Activated T-helper 1 cell treated with anti-CD3 and anti-CD28 coated beads, Interleukin-12 subunit alpha, Interleukin-12 subunit beta, Interleukin-2, Interleukin-4 antibody, amounts not matched to agents 30 ng/mL and 10 ng/mL and 1 ng/mL, durations not matched to agents 14 hours and 24 hours and 36 hours (primary cell): ENCODE measurements around the gene CDH4. TPM values are rescaled to one million over a fixed set of nuclear protein-coding genes. Genes with fewer than 3 reads are reported as not detected.

Experiments
- DNase-seq: peaks from one replicate; pipeline ENCODE4 v3.0.0; 2021; ENCODE audit warnings: low spot score
- H3K27ac Mint-ChIP-seq: one replicate; pipeline ENCODE4 v1.8.0; 2021; ENCODE audit warnings: mild to moderate bottlenecking, mixed read lengths
- H3K27me3 Mint-ChIP-seq: one replicate; pipeline ENCODE4 v1.8.0; 2022; ENCODE audit warnings: mild to moderate bottlenecking, moderate library complexity, mixed read lengths; ENCODE audit not compliant: insufficient read depth
- H3K36me3 Mint-ChIP-seq: one replicate; pipeline ENCODE4 v1.8.0; 2021; ENCODE audit warnings: low read depth, mixed read lengths
- H3K4me1 Mint-ChIP-seq: one replicate; pipeline ENCODE4 v1.8.0; 2021; ENCODE audit warnings: low read depth, mixed read lengths
- H3K4me3 Mint-ChIP-seq: one replicate; pipeline ENCODE4 v1.8.0; 2021; ENCODE audit warnings: mild to moderate bottlenecking, moderate library complexity, mixed read lengths
- H3K9me3 Mint-ChIP-seq: one replicate; pipeline ENCODE4 v1.8.0; 2021; ENCODE audit warnings: mixed read lengths
- intact Hi-C: fragments of 100-400 bp; cut with micrococcal nuclease; formaldehyde crosslinking; loops from one replicate; pipeline ENCODE4 v1.15.1; 2024
- total RNA-seq: library from RNA; stranded (reverse); gene quantifications from 2 replicates; pipeline ENCODE4 v1.2.3, GENCODE V29; 2022

CDH4 gene
- total RNA-seq, 1 donor from 2014 or later, result not detected

DNA sequence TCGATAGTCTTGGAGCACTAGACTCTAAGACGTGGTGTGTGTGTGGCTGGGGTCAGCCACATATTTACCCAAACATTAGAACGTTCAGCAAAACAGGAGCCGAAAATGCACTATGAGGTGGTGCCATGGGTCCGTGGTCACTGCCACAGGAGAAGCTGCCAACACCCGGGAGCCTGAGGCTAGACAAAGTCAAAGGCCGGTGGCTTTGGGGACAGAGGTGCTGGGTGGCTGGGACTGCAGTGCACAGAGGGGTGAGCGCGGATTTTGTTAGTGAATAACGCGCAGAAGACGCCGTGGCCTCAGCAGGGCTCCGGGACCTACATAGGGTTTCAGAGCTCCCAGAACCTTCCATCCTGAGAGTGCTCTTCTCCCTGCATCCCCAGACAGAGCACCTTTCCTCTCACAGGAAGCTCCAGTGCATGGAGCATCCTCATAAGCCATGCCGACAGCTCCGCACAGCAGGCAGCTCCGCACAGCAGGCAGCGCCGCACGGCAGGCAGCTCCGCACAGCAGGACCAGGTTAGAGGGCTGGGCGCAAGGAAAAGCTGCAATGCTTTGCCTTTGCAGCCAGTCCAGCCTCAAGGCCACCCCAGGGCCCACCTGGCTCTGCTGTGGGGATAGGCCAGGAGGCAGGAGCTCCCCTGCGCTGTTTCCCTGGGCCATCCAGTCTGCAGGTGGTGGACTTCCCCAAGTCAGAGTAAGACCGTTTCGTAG is 509.5 kb downstream of the CDH4 start:
- Mint-ChIP-seq H3K4me1 (no peaks in the 10 kb centered on the region), H3K27me3 (no peaks in the 10 kb centered on the region), H3K9me3 (no peaks in the 10 kb centered on the region), H3K36me3 (no peaks in the 10 kb centered on the region), H3K4me3 (no peak overlapping the region), H3K27ac (no peak overlapping the region)
- intact Hi-C loops, result no loop called here
- no peak for DNase-seq

DNA sequence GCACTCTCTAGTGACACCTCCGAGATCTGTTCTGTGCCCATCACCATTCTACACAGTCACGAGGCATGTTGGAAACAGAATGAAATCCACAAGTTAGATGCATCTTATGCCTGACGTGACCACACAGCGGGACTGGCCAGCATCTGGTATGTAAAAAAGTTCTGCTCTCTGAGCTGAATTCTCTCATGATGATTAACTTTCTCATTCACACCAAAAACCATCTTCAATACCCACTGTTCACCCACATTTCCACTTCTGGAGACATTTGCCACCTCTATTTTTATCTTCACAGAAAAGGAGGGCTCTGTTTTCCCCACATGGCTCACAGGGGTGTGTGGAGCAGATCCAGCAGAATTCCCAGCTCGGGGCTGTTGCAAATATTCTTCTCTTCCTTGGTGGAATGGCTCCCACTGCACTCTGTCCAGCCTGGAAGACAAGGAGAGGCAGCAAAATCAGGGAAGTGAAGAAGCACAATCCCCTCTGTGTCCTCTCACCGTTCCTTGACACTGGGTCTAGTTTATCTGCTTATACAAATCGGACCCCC is 510.2 kb downstream of the CDH4 start:
- Mint-ChIP-seq H3K27ac (no peak overlapping the region), H3K4me3 (no peak overlapping the region), H3K4me1 (no peaks in the 10 kb centered on the region), H3K9me3 (no peaks in the 10 kb centered on the region), H3K36me3 (no peaks in the 10 kb centered on the region), H3K27me3 (no peaks in the 10 kb centered on the region)
- intact Hi-C loops, result no loop called here
- DNase-seq, result no peak

DNA sequence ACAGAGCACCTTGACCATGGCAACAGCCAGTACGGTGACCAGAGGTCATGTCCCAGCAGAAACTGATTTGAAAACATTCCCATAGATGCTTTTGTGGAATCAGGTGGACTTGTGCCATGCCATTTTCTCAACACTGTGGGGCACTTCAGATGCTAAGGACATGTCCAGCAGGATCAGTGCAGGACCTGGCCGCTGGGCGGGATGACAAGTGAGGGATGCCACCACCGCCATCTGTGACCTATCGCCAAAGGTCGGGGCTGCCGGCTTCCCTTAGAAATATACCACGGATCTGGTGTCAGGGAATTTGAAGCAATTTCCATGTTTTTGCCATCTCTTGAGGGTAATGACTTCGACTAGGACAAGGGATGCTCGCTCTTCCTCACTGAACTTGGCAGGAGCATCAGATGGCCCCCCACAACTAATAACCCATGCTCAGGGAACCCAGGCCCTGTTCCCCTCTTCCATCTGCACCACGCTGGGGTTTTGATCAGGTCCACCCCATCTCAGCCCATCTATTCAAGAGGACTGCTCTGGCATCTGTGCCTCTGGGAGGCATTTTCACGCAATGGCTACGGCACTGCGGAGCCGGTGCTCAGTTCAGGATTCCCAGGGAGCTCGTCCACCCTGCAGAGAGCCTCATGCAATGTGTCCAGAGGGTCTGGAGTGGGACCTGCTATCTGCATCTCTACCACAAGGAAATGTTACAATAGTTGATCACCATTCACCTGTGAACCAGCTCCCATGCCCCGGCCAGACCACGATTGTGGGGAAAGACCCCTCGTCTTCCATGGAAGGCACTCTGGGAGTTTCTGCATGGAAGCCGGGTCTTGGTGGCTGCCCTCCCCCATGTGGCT is 511.1 kb downstream of the CDH4 start:
- H3K9me3 Mint-ChIP-seq, result no peaks in the 10 kb centered on the region

DNA sequence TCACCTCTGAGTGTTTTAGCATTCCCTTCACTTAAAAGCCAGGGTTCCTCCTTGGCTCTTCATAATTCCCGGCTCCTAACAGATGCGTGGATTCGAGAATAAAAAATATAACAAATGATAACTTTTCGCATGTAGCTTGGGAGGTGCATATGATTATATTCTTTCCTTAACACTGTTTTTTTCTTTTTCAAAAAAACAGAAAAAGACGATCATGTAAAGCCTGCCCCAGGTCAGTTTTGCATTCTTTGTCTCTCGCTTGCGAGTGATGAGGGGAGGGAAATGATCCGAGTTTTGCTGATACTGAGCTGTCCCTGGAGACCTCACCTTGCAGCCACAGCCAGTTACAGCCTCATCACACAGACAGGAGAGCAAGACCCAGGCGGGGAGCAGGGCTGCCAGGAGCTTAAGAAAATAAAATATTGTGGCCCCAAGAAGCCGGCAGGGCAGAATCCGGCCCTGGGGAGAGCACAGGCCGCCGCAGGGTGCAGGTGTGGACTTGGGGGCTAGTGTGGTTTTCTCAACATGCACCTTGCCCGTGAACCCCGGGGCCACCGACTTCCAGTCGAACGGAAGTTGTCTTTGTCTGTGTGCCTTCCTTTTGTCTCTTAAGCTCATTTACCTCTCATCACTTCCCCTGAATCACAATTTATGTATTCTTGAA is 511.8 kb downstream of the CDH4 start:
- H3K27me3 Mint-ChIP-seq, result no peaks in the 10 kb centered on the region
- H3K4me1 Mint-ChIP-seq, result no peaks in the 10 kb centered on the region
- no peaks in the 10 kb centered on the region for H3K36me3 Mint-ChIP-seq
- intact Hi-C loops, result no loop called here
- DNase-seq, result no peak
- no peak overlapping the region for H3K4me3 Mint-ChIP-seq
- no peaks in the 10 kb centered on the region for H3K9me3 Mint-ChIP-seq
- no peak overlapping the region for H3K27ac Mint-ChIP-seq

More for the DNA sequence above, 511.1 kb downstream of the CDH4 start:
- DNase-seq, result no peak
- Mint-ChIP-seq H3K36me3 (no peaks in the 10 kb centered on the region), H3K27ac (no peak overlapping the region), H3K4me3 (no peak overlapping the region), H3K4me1 (no peaks in the 10 kb centered on the region), H3K27me3 (no peaks in the 10 kb centered on the region)
- intact Hi-C loops, result no loop called here

DNA sequence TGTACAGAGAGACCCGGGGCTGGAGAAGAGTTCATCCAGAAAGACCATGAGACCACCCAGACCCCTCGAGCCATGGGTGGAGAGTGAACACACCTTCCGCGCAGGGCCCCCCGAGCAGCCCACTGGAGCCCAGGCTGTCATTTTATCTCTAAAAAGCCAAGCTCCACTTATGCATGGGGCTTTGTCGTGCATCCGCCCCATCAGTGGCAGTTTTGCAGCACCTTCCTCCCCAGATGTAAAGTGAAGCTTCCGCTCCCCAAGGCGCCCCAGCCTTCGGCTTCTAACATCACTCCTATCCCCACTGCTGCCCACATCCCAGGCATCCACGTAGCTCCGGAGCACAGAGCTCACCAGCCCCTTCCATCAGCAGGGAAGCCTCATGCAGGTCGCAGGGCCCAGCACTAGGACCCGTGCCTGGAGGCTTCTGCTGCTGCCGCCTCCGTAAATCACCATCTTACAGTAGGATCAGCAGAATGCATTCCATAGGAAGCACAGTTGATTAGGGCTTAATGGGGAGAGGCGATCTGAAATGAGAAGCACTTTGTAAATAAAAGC is 512.5 kb downstream of the CDH4 start:
- no peaks in the 10 kb centered on the region for H3K9me3 Mint-ChIP-seq
- no peaks in the 10 kb centered on the region for H3K4me1 Mint-ChIP-seq
- DNase-seq, result no peak
- no peaks in the 10 kb centered on the region for H3K27me3 Mint-ChIP-seq
- H3K4me3 Mint-ChIP-seq, result no peak overlapping the region
- no peaks in the 10 kb centered on the region for H3K36me3 Mint-ChIP-seq
- intact Hi-C loops, result no loop called here
- no peak overlapping the region for H3K27ac Mint-ChIP-seq

DNA sequence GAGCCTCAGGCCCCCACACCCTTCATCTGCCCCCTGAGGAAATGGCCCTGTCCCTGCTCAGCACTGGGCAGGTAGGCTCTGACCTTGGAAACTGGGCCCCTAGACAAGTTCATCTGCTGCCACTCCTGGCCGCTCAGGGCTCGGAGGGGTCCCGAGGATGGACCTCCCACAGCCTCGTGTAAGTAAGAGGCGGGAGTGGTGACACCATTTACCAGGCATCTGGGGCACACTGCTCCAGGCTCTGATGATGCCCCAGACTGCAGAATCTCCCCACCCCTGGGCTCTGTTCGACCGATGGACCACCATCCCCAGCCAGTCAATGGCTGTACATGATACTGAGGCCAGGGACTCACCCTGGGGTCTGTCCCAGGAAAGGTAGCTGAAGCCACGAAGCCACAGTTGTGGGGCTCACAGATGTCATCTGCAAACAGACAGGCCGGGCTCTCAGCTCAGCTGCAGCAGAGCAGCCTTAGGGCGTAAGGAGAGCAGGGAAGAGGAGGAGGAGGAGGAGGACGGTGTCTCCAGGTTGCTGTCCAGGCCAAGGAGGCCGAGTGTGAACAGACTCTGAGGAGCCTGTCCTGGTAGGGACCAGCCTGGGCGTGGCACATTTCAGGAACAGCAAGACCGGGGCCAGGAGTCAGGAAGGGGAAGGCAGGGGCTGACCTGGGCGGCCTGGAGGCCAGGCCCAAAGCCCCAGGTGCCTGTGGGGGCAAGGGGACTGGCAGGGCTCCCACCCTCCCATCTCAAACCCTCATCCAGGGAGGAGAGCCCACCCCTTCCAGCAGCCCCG is 513.2 kb downstream of the CDH4 start:
- Mint-ChIP-seq H3K4me1 (no peaks in the 10 kb centered on the region), H3K9me3 (no peaks in the 10 kb centered on the region), H3K4me3 (no peak overlapping the region), H3K27me3 (no peaks in the 10 kb centered on the region), H3K27ac (no peak overlapping the region), H3K36me3 (no peaks in the 10 kb centered on the region)
- no peak for DNase-seq
- intact Hi-C loops, result no loop called here

DNA sequence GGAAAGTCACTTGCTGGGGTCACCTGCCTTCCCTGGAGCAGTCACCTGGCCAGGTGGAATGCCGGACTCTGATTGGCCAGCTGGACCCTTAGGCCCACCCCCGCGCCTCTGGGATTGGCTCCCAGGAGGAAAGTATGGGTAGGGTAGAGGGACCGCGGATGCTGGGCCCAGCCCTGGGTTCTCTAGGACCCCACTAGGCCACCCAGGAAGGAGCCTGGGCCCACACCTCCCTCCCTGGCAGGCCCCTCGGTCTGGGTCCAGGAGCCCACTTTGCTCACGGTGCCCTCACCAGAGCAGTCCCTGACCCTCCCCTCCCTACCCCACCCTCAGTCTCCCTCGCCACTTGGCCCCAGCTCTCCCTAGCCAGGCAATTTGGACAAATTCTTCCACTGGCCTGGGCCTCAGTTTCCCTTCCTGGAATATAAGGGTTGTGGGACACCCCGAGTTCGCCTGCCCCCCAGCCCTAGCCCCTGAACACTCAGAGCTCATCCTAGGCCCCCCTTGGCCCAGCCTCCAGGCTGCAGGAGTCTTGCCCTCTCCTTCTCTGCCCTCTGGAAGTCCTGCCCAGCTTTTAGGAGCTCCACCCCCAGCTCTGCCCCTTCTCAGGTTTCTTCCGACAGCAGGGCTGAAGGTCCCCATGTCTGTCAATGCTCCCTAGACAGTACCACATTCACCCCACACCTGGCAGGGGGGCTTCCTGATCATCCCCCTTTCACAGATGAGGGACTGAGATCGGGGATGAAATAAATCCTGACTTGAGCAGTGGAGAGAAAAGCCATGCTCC is 514.0 kb downstream of the CDH4 start:
- H3K9me3 Mint-ChIP-seq, result no peaks in the 10 kb centered on the region
- no peaks in the 10 kb centered on the region for H3K36me3 Mint-ChIP-seq
- no peak overlapping the region for H3K27ac Mint-ChIP-seq
- no peak overlapping the region for H3K4me3 Mint-ChIP-seq
- no peaks in the 10 kb centered on the region for H3K27me3 Mint-ChIP-seq
- intact Hi-C loops, result no loop called here
- H3K4me1 Mint-ChIP-seq, result no peaks in the 10 kb centered on the region
- no peak for DNase-seq

DNA sequence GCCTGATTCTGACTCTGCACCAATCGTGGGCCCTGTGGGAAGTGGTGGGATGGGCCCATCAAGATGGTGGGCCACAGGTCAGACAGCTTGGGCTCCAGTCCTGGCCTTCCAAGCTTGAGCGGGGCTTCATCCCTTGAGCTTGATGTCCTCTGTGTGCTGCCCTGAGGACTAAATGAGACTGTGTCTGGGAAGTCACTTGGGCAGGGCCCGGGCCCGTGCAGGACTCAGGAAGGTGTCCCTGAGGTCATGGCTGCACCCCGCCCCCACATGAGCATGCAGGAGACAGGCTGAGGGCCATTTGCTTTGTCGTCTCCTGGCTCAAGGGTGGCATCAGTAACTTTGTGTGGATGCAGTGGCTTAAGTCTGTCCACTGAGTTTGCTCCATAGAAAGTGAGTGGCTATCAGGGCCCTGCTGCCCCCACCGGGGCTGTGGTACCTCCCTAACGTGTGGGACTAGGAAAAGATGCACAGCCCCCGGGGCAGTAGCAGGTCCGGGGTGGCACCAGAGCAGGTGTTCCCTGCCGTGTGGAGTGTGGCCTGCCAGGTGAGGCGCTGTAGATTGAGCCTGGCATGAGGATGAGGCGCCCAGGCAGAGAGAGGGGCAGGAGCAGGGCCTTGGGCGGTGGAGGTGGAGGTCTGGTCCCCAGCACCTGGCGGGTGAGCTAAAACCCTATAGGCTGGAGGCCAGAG is 515.0 kb downstream of the CDH4 start:
- no peaks in the 10 kb centered on the region for H3K36me3 Mint-ChIP-seq
- no peaks in the 10 kb centered on the region for H3K27me3 Mint-ChIP-seq
- H3K27ac Mint-ChIP-seq, result no peak overlapping the region
- intact Hi-C loops, result no loop called here
- no peak for DNase-seq
- no peak overlapping the region for H3K4me3 Mint-ChIP-seq
- H3K9me3 Mint-ChIP-seq, result no peaks in the 10 kb centered on the region
- no peaks in the 10 kb centered on the region for H3K4me1 Mint-ChIP-seq

DNA sequence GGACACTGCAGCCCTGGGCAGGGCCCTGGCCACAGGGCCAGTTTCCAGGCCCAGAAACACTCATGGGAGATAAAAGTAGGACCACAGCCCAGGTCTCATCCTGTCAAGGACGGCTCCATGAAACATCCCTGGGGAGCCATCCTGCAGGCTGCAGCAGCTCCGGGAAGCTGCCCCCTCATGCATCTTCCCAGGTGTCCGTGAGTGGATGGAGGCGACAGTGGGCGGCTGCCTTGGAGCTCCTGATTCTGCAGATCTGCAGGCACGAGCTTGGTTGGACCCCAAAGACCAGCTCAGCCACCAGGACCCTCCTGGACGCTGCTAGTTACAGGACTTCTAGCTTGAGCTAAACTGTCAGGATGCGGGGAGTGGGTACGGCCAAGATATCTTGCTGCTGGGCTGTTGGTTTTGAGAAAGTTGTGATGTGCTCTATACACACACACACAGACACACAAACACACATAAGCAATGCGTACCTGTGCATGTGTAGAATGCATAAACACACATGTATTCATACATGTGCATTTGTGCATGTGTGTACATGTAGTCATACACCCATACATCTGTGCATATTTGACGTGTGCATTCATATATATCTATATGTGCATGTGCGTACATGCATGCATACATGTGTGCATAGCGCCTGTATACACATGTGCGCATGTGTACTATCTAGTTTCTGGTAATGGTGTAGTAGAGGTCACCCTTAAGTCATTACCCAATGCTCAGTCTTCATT is 515.9 kb downstream of the CDH4 start:
- Mint-ChIP-seq H3K4me3 (no peak overlapping the region), H3K4me1 (no peaks in the 10 kb centered on the region), H3K27me3 (no peaks in the 10 kb centered on the region), H3K36me3 (no peaks in the 10 kb centered on the region), H3K27ac (no peak overlapping the region), H3K9me3 (no peaks in the 10 kb centered on the region)
- intact Hi-C loops, result no loop called here
- no peak for DNase-seq

DNA sequence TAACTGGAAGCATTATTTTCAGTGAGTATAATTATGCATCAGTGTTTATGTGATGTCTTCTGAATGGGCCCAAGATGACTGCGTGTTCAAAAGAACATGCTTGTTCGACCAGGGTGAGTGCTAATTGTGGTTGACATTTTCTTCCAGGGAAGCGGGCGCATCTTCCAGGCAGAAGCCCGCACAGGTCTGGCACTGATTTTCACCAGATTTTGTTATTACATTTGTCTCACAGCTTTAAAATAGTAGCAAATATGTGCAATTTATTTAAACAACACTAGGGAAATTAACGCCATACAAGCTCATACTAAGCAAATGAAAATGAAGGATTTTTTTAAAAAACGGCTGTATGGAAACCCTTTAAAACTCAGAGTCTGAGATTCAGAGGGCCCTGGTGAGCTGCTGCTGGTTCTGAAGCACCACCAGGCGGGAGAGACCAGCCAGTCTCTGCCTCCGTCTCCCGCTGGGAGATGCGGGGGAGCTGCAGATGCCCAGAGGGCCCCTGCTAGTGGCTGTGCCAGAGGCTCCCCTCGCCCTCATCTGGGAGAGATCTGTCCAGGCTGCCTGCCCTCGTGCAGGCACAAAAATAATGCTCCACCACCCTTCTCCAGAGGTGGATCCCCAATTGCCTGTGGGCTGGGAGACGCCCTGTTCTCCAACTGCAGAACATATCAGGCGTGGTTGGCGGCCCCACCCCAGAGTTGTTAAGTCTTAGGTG is 516.7 kb downstream of the CDH4 start:
- no peak for DNase-seq
- Mint-ChIP-seq H3K27ac (no peak overlapping the region), H3K9me3 (no peaks in the 10 kb centered on the region), H3K27me3 (no peaks in the 10 kb centered on the region), H3K4me3 (no peak overlapping the region), H3K4me1 (no peaks in the 10 kb centered on the region), H3K36me3 (no peaks in the 10 kb centered on the region)
- intact Hi-C loops, result no loop called here
